ENCODE measurements around the gene CHRM5.

The CHRM5 gene, protein sequence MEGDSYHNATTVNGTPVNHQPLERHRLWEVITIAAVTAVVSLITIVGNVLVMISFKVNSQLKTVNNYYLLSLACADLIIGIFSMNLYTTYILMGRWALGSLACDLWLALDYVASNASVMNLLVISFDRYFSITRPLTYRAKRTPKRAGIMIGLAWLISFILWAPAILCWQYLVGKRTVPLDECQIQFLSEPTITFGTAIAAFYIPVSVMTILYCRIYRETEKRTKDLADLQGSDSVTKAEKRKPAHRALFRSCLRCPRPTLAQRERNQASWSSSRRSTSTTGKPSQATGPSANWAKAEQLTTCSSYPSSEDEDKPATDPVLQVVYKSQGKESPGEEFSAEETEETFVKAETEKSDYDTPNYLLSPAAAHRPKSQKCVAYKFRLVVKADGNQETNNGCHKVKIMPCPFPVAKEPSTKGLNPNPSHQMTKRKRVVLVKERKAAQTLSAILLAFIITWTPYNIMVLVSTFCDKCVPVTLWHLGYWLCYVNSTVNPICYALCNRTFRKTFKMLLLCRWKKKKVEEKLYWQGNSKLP

DNA sequence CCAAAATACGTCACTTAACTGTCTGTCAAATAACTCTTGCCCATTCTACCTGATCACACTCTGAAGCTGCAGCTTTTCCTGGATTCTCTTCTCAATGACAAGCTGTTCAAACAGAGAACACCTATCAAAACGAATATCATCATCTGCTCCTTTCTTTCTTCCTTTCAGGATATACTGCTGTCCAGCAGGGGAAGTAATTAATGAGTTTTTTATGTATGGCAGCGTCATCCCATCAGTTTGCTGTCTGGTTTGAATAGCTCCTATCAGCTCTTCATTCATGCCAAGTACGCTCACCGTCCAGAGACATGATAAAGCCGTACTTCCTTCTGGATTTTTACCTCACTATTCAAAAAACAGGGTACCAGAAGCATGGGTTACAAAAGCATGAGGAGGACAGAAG is at the start of gene CHRM5:
Gene CHRM5 (plus strand): TSS at position 274 of the 400 bp plus-strand sequence. CDS start 94,221 bp downstream, outside the sequence.
- no peak for DNase-seq

DNA sequence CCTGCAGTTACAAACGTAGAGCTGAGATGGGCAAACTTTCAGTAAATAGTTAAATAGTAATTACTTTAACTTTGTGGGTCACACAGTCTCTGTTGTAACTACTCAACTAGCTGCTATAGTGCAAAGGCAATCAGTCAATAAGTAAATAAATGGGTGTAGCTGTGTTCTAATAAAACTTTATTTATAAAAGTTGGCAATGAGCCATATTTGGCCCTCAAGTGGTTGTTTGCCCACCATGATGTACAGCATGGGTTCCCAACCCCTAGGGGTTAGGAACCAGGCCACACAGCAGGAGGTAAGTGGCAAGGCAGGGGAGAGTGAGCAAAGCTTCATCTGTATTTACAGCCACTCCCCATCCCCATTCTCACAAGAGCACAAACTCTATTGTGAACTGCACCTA is 44.9 kb upstream of the CHRM5 start:
- no peak for DNase-seq

DNA sequence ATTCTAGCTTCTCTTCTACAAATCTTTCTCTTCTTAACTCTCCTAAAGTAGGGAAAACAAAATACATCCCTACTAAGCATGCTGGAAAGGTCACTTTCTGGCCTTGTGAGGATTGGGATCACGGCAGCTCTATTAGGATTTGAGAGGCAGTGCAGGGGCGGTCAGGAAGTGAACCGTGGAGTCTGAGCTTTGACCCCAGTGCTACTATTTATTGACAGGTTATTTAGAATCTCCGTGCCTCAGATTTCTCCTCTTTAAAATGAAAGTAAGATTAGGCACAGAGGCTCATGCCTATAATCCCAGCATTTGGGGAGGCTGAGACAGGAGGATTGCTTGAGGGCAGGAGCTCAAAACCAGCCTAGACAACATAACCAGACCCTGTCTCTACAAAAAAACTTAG is 42.0 kb upstream of the CHRM5 start:
- DNase-seq = no peak

DNA sequence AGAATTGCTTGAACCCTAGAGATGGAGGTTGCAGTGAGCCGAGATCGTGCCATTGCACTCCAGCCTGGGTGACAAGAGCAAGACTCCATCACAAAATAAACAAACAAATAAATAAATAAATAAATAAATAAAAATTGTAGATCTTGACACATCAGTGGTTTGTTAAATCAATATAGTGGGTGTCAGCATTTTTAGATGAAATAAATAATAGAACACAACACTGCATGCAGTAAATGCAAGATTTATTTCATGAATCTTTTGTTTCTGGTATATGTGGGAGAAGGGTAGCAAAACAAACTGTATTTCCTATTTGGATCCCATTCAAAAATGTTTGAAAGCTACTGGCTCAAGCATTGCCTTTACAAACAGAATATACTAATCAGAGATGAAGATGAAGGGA is 35.6 kb upstream of the CHRM5 start:
- no peak for DNase-seq

GRCh38 chr15:33934396-33934795 is 33.9 kb upstream of the CHRM5 start:
- DNase-seq = no peak

- DNase-seq = no peak
Observed at GRCh38 chr15:33934921-33935320, 33.4 kb upstream of the CHRM5 start.

GRCh38 chr15:33941279-33942063 is 26.8 kb upstream of the CHRM5 start:
- DNase-seq = no peak

- no peak for DNase-seq
Observed at GRCh38 chr15:33946152-33946551, 22.1 kb upstream of the CHRM5 start.

DNA sequence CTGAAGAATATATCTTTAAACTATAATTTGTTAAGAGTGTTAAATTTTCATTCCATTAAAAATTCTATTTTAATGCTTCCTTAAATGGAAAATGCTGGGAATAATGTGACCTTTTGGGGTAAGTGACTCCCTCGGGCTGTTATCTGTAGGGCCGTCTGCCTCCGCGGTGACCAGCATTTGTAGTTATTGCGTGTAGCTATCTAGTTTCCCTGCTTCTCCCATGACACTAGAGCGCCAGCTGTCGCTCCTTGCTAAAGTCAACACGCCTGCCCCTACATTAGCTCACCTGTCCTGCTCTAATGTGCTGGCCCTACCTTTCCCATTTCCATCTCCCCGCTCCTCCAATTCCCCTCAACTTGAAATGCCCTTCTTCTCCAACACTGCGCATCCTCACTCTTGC is 12.4 kb upstream of the CHRM5 start:
- no peak for DNase-seq

DNA sequence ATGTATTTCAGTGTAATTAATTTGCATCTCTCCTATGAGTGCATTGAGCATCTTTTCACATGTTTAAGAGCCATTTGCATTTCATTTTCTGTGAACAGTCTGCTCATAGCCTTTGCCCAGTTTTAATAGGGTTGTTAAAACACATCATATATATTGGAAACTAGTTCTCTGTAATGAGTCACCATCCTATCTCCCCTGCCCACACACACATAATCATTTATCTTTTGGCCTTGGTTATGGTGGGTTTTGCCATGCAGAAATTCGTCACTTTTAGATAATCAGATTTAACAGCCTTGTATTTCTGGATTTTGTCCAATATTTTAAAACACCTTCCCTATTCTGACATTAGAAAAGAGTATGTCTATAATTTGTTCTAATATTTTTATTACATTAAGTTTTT is 11.9 kb upstream of the CHRM5 start:
- DNase-seq = no peak

DNA sequence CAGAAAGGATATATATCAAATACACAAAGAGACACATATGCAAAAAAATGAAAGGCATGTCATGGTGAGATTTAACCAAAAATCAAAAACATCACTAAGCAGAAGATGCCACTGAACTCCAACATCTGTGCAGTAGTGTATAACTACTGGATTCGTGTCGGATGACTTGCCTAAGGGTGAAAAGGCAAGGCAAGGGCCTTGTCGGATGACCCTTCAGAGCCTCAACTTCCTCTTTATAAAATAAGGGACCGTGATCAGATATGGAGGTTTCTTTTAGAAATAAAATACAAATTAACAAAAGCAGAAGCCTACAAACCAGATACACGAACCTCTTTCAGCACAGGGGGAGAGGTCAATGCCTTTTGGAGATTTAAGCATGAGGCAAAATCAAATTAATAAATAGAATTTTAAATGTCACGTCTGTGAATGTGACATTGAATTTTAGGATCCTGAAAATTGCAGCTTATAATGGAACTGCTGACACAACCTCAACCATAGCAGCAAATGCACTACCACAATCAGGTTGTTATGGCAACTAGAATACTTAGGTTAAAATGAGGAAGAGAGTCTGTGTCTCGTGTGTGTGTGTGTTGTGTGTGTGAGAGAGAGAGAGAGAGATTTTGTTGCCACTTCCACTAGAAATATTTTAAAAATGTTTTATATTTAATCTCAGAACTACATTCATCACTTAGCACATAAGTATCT is 8.3 kb upstream of the CHRM5 start:
- DNase-seq = no peak

DNA sequence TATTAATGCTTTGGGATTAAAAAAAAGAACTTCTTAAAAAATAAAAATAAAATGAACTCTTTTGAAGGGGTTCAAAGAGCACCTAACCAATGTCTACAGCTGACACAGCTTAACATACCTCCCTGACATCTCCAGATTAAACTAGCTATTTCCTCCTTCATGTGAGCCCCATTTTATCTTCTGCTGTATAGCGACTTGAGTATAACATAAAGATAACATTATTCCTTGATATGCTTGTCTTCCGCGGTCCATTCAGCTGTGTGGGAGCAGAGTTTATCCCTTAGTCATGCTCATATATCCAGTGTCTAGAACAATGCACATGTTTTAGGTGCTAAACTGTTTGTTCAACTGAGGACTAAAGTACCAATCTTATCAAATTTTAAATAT is 7.8 kb upstream of the CHRM5 start:
- DNase-seq = no peak

GRCh38 chr15:33963831-33964664 is 4.2 kb upstream of the CHRM5 start:
- no peak for DNase-seq

DNA sequence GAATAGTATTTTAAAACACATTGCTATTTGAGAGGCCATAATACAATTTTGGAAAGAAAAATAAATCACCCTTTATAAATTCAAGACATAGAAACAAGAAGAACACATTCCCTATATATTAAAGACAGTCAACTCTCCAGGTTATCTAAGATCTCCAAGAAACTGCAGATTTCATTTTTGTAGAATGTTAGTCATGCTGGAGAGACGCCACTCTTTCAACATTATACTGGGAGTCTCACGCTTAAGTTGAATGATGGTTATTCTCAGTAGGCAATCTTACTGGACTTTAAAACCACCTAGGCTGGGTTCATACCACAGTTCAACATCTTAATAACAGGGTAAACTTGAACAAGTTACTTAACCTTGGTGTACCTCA is 3.6 kb upstream of the CHRM5 start:
- no peak for DNase-seq

DNA sequence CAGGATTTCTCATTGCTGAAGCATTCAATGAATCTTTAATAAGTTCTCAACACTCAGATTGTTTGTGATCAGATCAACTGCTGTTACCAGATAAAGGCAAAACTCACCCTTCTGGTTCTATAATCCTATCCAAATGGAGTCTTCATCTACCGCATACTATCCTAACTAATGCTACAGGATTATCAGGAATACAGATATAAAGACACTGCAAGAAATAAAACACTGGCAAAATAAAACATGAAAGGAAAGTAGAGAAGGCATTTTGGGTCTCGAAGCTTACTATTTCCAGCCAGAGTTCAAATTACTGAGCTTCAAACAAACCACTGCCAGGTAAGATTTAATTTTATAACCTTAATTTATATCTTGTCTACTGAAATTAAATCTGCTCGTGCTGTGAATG is 524 bp downstream of the CHRM5 start:
- no peak for DNase-seq

- DNase-seq = no peak
Observed at GRCh38 chr15:33971811-33972210, 3.5 kb downstream of the CHRM5 start.

DNA sequence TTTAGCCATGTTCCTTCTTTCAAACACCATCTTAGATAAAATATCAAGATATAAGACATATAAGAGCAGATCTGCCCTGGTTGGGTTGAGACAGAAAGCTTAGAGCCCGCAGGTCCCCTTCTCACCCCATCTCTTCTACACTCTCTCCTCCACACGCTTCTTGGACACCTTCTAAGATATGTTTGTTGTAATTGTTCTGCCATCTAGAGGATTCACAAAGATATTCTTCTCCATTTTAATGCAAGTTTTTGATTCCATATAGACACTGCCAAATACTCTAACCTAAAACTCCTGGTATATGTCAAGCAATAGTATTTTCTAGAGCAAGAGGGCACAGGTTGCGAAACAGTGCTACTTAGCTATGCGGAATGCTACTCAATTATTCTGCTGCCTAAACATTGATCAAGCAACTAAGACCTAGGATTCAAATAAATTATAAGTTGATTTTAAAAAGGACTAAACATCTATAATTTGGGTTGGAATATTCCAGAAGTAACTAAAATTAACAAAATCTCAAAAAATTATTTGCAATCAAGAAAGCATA is 6.8 kb downstream of the CHRM5 start:
- DNase-seq = no peak

- DNase-seq = no peak
Observed at GRCh38 chr15:33980159-33980558, 11.9 kb downstream of the CHRM5 start.

GRCh38 chr15:33982516-33982915 is 14.2 kb downstream of the CHRM5 start:
- DNase-seq = no peak

DNA sequence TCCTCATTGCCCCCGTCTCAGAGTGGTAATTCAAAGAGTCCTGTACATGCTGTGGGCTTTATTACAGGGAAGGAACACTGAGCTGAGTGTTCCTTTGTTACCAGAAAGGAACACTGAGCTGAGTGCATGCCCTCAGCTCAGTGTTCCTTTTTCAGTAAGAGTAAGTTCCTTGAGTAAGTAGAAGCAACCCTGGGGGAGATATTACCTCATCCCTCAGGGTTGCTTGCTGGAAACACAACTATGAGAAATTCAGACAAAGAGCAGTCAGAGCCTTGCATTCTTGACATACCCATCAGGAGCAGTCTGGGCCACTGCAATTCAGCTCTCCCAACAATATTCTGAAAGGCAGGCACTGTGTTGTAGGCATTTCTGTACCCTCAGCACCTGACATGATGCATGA is 17.0 kb downstream of the CHRM5 start:
- DNase-seq = no peak

DNA sequence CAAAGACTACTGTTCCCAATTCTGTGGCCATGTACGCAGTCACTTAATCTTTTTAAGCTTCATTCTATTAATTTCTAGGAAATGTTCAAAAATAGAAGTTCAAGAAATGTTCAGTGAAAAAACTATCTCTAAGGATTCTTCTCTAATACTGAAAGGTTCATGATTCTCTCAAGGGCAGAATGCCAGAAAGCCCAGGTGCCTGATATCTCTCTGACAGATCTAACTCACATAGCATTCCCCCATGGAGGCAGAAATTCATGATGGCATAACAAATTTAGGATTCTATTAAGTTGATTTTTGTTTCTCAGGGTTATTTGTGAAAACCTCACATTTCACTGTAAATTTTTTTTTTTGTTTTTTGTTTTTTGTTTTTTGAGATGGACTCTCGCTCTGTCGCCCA is 17.5 kb downstream of the CHRM5 start:
- no peak for DNase-seq

- DNase-seq = no peak
Observed at GRCh38 chr15:33987444-33987843, 19.1 kb downstream of the CHRM5 start.
